ENCODE results near the gene SORBS1.

Gene SORBS1

DNA sequence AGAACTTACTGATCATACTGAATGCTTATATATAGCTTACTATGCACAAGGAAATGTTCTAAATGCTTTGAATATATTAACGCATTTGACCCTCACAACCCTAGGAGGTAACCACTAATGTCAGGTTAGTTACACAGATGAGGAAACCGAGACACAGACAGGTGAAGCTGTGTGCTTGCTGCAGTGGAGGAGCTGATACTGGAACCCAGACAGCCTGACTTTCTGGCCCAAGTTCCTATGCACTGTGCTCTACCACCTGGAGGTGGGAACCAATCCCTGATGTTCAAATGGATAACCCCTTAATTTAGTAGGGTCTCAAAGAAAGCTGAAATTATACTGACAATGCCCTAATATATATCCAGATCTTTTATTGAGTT is 119.6 kb downstream of the SORBS1 start (continued):
- no peak for TF ChIP-seq ZNF341 (tag by site-specific recombination; IDR thresholded peaks at IDR 0.05; ENCODE audit: low read depth)

GRCh38 chr10:95440756-95441546 is 120.2 kb downstream of the SORBS1 start:
- Histone ChIP-seq H3K4me1 (ENCODE audit: control insufficient read depth, insufficient read depth, low read length) (peaks cover 4% of the 10 kb centered on the region; the same call in 1 of the 2 replicates), H3K27ac (ENCODE audit: extremely low read depth, low read depth, low read length) (no peak overlapping the region), H3K36me3 (ENCODE audit: control insufficient read depth in 2 of 2, insufficient read depth in 1 of 2, low read length in 2 of 2) (no peaks in the 10 kb centered on the region), H3K4me3 (ENCODE audit: low read depth, low read length) (no peak overlapping the region), H3K9me3 (ENCODE audit: control insufficient read depth, insufficient read depth, low read depth, low read length) (no peaks in the 10 kb centered on the region)
- peak; percentile 52; the same call in 1 of the 2 replicates for TF ChIP-seq SP7 (tag by site-specific recombination; IDR thresholded peaks at IDR 0.05)
- no peak for TF ChIP-seq SCRT1 (tag by site-specific recombination; IDR thresholded peaks at IDR 0.05; ENCODE audit: borderline replicate concordance)
- TF ChIP-seq, protein P1, sequence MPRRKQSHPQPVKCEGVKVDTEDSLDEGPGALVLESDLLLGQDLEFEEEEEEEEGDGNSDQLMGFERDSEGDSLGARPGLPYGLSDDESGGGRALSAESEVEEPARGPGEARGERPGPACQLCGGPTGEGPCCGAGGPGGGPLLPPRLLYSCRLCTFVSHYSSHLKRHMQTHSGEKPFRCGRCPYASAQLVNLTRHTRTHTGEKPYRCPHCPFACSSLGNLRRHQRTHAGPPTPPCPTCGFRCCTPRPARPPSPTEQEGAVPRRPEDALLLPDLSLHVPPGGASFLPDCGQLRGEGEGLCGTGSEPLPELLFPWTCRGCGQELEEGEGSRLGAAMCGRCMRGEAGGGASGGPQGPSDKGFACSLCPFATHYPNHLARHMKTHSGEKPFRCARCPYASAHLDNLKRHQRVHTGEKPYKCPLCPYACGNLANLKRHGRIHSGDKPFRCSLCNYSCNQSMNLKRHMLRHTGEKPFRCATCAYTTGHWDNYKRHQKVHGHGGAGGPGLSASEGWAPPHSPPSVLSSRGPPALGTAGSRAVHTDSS (tag by site-specific recombination; IDR thresholded peaks at IDR 0.05) = 0 out of 2 replicates have a peak, but pooled peaks have one; percentile 34
- TF ChIP-seq, protein P2, sequence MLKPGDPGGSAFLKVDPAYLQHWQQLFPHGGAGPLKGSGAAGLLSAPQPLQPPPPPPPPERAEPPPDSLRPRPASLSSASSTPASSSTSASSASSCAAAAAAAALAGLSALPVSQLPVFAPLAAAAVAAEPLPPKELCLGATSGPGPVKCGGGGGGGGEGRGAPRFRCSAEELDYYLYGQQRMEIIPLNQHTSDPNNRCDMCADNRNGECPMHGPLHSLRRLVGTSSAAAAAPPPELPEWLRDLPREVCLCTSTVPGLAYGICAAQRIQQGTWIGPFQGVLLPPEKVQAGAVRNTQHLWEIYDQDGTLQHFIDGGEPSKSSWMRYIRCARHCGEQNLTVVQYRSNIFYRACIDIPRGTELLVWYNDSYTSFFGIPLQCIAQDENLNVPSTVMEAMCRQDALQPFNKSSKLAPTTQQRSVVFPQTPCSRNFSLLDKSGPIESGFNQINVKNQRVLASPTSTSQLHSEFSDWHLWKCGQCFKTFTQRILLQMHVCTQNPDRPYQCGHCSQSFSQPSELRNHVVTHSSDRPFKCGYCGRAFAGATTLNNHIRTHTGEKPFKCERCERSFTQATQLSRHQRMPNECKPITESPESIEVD (tag by site-specific recombination; IDR thresholded peaks at IDR 0.05) = peak; percentile 68
- TF ChIP-seq ZNF768 (tag by site-specific recombination; IDR thresholded peaks at IDR 0.05) = no peak
- peak; percentile 20; the same call in 1 of the 2 replicates for TF ChIP-seq ZBTB17 (tag by site-specific recombination; IDR thresholded peaks at IDR 0.05)
- TF ChIP-seq ZNF777 (tag by site-specific recombination; IDR thresholded peaks at IDR 0.05; ENCODE audit: borderline replicate concordance) = no peak
- TF ChIP-seq ZNF660 (tag by site-specific recombination; IDR thresholded peaks at IDR 0.05) = no peak
- TF ChIP-seq, protein P3, sequence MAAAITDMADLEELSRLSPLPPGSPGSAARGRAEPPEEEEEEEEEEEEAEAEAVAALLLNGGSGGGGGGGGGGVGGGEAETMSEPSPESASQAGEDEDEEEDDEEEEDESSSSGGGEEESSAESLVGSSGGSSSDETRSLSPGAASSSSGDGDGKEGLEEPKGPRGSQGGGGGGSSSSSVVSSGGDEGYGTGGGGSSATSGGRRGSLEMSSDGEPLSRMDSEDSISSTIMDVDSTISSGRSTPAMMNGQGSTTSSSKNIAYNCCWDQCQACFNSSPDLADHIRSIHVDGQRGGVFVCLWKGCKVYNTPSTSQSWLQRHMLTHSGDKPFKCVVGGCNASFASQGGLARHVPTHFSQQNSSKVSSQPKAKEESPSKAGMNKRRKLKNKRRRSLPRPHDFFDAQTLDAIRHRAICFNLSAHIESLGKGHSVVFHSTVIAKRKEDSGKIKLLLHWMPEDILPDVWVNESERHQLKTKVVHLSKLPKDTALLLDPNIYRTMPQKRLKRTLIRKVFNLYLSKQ (tag by site-specific recombination; IDR thresholded peaks at IDR 0.05; ENCODE audit: borderline replicate concordance) = no peak
- TF ChIP-seq ZBTB26 (tag by site-specific recombination; optimal IDR thresholded peaks at IDR 0.05) = no peak
- TF ChIP-seq ZSCAN23 (tag by site-specific recombination; IDR thresholded peaks at IDR 0.05) = no peak
- TF ChIP-seq ZNF692 (tag by site-specific recombination; IDR thresholded peaks at IDR 0.05) = peak; percentile 29; the same call in 1 of the 2 replicates
- TF ChIP-seq ZNF132 (tag by site-specific recombination; IDR thresholded peaks at IDR 0.05; ENCODE audit: borderline replicate concordance) = no peak
- TF ChIP-seq ZNF157 (tag by site-specific recombination; IDR thresholded peaks at IDR 0.05) = no peak
- no peak for TF ChIP-seq ZNF639 (tag by site-specific recombination; IDR thresholded peaks at IDR 0.05)
- no peak for TF ChIP-seq KLF8 (tag by site-specific recombination; IDR thresholded peaks at IDR 0.05)
- no peak for TF ChIP-seq ZFP3 (tag by site-specific recombination; IDR thresholded peaks at IDR 0.05; ENCODE audit: low read depth)
- peak; percentile 45; the same call in 1 of the 2 replicates for TF ChIP-seq ZNF366 (tag by site-specific recombination; conservative IDR thresholded peaks at IDR 0.05)
- TF ChIP-seq FEZF1 (tag by site-specific recombination; IDR thresholded peaks at IDR 0.05) = peak; percentile 49; the same call in 1 of the 2 replicates
- peak; percentile 52 for TF ChIP-seq ZNF629 (tag by site-specific recombination; IDR thresholded peaks at IDR 0.05)
- no peak for TF ChIP-seq ZNF311 (tag by site-specific recombination; IDR thresholded peaks at IDR 0.05; ENCODE audit: borderline replicate concordance)
- TF ChIP-seq OSR2 (tag by site-specific recombination; IDR thresholded peaks at IDR 0.05) = peak; percentile 81
- no peak for TF ChIP-seq ZNF488 (tag by site-specific recombination; IDR thresholded peaks at IDR 0.05)
- 0 out of 2 replicates have a peak, but pooled peaks have one; percentile 39 for TF ChIP-seq IKZF3 (tag by site-specific recombination; IDR thresholded peaks at IDR 0.05)
- CTCF ChIA-PET = interaction anchor here (1.4 to 10.1 kb wide), 3 partner anchors 11 to 67 kb away, joined by 3 to 100 read pairs (median 4); no protein-coding TSS in a partner anchor
- POLR2A ChIA-PET = interaction anchor here (0.6 kb wide), 1 partner anchor 38 kb away, joined by 3 read pairs; no protein-coding TSS in a partner anchor

Measured in HEK293 (cell line).